ENCODE results near the gene IFNL1. TPM values are rescaled to one million over a fixed set of nuclear protein-coding genes. Genes with fewer than 3 reads are reported as not detected.

Gene IFNL1
- total and polyA plus RNA-seq, 11 donors = not detected

DNA sequence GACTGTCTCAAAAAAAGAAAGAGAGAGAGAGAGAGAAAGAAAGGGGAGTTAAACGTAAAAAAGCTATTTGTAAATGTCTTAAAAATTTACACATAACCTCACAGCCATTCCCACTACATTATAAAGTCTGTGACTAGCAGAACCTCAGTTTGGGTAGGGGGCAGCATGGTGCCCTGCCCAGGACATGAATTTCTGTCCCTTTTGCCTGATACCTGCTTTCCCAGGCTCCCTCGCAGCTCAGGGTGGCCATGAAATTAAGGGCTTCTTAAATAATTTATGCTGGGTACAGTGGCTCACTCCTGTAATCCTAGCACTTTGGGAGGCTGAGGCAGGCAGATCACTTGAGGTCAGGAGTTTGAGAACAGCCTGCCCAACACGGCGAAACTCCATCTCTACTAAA is 4.8 kb downstream of the IFNL1 start:
- Histone ChIP-seq H3K27ac (no peak overlapping the region), H3K9me3 (no peaks in the 10 kb centered on the region), H3K4me1 (no peaks in the 10 kb centered on the region), H3K27me3 (peaks cover 0 to 82% (median 26%) of the 10 kb centered on the region in 9 donors), H3K36me3 (no peaks in the 10 kb centered on the region), H3K4me3 (no peak overlapping the region)
- intact Hi-C loops (cut with DNase I) = no loop called here
- WGBS, 4 donors = 83 to 89% (median 85%) methylated on average over 4 of the region's 4 CpGs
- DNase-seq = no peak
- TF ChIP-seq, protein P1, sequence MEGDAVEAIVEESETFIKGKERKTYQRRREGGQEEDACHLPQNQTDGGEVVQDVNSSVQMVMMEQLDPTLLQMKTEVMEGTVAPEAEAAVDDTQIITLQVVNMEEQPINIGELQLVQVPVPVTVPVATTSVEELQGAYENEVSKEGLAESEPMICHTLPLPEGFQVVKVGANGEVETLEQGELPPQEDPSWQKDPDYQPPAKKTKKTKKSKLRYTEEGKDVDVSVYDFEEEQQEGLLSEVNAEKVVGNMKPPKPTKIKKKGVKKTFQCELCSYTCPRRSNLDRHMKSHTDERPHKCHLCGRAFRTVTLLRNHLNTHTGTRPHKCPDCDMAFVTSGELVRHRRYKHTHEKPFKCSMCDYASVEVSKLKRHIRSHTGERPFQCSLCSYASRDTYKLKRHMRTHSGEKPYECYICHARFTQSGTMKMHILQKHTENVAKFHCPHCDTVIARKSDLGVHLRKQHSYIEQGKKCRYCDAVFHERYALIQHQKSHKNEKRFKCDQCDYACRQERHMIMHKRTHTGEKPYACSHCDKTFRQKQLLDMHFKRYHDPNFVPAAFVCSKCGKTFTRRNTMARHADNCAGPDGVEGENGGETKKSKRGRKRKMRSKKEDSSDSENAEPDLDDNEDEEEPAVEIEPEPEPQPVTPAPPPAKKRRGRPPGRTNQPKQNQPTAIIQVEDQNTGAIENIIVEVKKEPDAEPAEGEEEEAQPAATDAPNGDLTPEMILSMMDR (IDR thresholded peaks at IDR 0.05) = no peak
- ATAC-seq = no peak

- 80 to 90% (median 86%) methylated on average over 3 of the region's 3 CpGs for WGBS, 4 donors
- Histone ChIP-seq H3K4me1 (no peaks in the 10 kb centered on the region), H3K27me3 (peaks cover 0 to 83% (median 28%) of the 10 kb centered on the region in 9 donors), H3K9me3 (no peaks in the 10 kb centered on the region), H3K4me3 (no peak overlapping the region), H3K36me3 (no peaks in the 10 kb centered on the region), H3K27ac (no peak overlapping the region)
- ATAC-seq (no peak), DNase-seq (no peak)
- TF ChIP-seq, protein P1 (IDR thresholded peaks at IDR 0.05) = no peak
- TF ChIP-seq POLR2A (IDR thresholded peaks at IDR 0.05) = no peak
- intact Hi-C loops (cut with DNase I) = no loop called here
Observed at GRCh38 chr19:39301562-39301961, 5.4 kb downstream of the IFNL1 start.

- no peak for TF ChIP-seq POLR2A (IDR thresholded peaks at IDR 0.05)
- TF ChIP-seq, protein P1 (IDR thresholded peaks at IDR 0.05) = no peak
- Histone ChIP-seq H3K4me1 (peaks cover 0 to 19% (median 1%) of the 10 kb centered on the region in 12 donors), H3K27me3 (peaks cover 18 to 82% (median 41%) of the 10 kb centered on the region in 9 donors), H3K27ac (no peak overlapping the region), H3K4me3 (no peak overlapping the region), H3K36me3 (no peaks in the 10 kb centered on the region), H3K9me3 (no peaks in the 10 kb centered on the region)
- DNase-seq (no peak), ATAC-seq (no peak)
- WGBS, 4 donors = 41 to 44% (median 43%) methylated on average over 10 of the region's 10 CpGs
- intact Hi-C loops (cut with DNase I) = no loop called here
Observed at GRCh38 chr19:39303373-39304184, 7.4 kb downstream of the IFNL1 start.

DNA sequence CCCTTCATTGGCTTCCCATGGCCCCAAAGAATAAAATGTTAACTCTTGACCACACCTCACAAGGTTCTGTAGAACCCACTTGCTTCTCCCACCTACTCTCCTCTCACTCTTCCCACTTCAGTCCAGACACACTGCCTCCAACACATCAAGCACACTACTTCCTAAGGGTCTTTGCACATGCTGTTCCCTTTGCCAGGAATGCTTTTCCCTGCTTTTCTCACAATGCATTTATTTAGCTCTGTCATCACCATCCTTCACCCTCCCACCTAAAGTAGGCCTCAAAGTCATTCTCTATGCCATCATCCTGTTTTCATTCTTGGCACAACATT is 7.9 kb downstream of the IFNL1 start:
- Histone ChIP-seq H3K4me1 (peaks cover 0 to 19% (median 1%) of the 10 kb centered on the region in 12 donors), H3K4me3 (no peak overlapping the region), H3K27me3 (peaks cover 23 to 81% (median 45%) of the 10 kb centered on the region in 9 donors), H3K27ac (no peak overlapping the region), H3K36me3 (no peaks in the 10 kb centered on the region), H3K9me3 (no peaks in the 10 kb centered on the region)
- TF ChIP-seq, protein P1 (IDR thresholded peaks at IDR 0.05) = no peak
- TF ChIP-seq POLR2A (IDR thresholded peaks at IDR 0.05) = no peak
- ATAC-seq = no peak
- intact Hi-C loops (cut with DNase I) = no loop called here
- no peak for DNase-seq

Data from heart left ventricle (tissue), 16 donors.